Islet precursor cell (in vitro differentiated cells): Measurements from ENCODE around the gene OR1L4.

Source experiments
- DNase-seq: peaks from one replicate; pipeline ENCODE4 v3.0.0-alpha.2; 2018

The OR1L4 gene, protein sequence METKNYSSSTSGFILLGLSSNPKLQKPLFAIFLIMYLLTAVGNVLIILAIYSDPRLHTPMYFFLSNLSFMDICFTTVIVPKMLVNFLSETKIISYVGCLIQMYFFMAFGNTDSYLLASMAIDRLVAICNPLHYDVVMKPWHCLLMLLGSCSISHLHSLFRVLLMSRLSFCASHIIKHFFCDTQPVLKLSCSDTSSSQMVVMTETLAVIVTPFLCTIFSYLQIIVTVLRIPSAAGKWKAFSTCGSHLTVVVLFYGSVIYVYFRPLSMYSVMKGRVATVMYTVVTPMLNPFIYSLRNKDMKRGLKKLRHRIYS

DNA sequence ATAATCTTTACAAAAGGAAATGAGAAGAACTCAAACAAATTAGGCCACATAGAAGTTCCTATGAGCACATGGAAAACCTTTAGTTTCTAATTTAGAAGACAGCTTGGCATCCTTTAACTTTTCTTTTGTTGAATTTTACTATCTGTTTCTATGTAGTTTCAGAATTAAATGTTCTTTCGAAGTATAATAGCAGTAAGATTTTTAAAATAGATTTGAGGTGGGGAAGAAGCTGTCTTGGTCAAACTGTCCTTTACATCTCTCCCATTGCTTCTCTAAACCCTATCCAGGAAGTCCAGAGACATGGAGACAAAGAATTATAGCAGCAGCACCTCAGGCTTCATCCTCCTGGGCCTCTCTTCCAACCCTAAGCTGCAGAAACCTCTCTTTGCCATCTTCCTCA, at the start of gene OR1L4:
Gene OR1L4, plus strand, starts transcription at position 301 of the 400 bp plus-strand sequence. Its CDS starts 0 bp downstream, at position 301.
- DNase-seq: no peak

DNA sequence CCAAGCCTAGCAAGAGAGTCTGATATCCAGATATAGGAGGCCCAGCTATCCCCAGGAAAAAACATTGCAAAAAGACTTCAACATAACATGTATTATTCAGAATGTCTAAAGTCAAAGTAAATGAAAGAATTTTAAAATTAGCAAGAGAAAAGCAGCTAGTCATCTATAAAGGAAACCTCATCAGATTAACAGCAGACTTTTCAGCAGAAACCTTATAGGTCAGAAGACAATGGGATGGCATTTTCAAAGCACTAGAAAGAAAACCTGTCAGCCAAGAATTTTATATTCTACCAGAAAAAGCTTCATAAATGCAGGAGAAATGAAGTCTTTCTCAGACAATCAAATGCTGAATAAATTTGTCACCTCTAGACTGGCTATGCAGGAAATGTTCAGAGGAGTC, 38.9 kb upstream of the OR1L4 start:
- DNase-seq: no peak

DNA sequence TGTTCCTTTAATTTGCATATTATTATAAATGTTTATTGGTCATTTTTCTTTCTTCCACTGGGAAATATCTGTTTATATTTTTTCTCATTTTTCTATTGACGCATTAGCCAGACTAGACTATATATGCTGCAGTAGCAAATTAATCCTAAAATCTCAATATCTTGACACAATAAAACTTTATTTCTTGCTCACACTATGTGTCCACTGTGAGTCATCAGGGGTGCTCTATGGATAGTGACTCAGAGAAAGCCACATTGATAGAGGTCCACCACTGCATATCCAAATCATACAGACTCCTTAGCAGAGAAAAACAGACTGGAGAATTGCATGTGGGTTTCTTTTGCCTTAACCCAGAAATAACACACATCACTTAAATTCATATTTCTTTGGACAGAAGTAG, 28.1 kb upstream of the OR1L4 start:
- DNase-seq: no peak

DNA sequence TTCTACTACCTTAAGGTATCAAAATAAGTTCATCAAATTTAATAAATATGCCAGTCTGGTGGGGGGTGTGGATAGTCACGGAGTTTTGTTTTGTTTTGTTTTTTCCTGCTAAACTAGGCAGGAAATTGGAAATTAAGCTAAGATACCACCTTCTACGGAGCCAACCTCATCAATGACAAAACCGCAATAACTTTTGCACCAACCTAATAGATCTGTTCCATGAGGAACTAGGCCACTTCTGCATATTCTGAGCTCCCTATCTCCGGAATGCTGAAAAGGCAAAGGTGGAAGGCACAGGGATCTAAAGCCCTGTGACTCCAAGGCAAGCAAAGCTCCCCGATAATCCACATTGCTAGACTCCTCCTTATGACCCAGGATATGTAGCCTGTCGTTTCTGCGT, 5.8 kb upstream of the OR1L4 start:
- DNase-seq: no peak

DNA sequence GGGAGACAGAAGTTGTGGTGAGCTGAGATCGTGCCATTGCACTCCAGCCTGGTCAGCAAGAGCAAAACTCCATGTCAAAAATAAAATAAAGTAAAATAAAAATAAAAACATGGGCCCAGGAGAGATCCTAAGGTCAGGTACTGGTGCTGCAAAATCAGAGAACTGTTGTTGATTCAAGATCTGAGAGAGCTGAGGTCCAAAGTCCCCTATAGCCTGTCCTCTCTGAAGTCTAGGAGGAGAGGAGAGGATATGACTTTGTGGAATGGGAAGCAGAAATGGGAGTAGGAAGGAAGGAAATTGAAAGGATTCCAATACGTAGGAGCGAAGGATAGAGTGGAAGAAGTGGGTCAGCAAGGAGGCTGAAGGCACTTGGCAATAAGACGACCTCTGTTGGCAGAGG, 4.6 kb upstream of the OR1L4 start:
- DNase-seq: no peak

DNA sequence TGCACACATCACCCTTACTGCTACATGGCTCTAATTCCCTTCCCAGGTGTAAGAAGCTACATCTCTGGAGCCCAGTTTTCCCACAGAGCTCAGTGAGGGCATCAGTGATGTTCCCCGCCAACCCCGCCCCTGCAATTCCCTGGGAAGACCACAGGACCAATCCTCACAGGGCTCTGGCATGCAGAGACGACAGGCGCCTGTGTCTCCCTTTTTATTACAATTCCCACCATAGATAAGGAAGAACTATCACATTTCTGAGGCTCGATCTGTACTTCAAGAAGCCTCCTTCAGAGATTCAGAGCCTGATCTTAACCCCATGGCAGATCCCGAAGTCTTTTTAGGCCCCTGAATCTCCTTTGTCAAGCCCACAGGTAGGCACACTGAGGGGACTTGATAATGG, 18.2 kb downstream of the OR1L4 start, which contains the start of gene OR1L6:
Gene OR1L6, plus strand, starts transcription at position 301 of the 400 bp plus-strand sequence. CDS start 7,545 bp downstream, outside the sequence.
- no peak for DNase-seq

DNA sequence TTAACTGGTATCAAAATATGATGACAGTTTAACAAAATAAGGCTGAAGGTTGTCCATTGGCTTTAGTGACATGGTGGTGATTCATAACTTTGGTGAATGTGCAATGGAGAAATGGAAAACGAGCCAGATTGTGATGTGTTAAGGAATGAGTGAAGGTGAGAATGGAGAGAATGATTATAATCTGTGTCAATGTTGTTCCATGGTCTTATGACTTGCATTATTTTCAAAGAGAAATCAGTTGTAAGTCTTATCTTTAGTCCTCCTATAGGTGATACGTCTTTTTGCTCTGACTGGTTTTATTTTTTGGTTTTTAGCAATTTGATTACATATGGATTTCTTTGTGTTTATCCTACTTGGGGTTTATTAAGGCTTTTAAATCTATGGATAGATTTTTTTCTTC, 31.0 kb downstream of the OR1L4 start:
- no peak for DNase-seq

DNA sequence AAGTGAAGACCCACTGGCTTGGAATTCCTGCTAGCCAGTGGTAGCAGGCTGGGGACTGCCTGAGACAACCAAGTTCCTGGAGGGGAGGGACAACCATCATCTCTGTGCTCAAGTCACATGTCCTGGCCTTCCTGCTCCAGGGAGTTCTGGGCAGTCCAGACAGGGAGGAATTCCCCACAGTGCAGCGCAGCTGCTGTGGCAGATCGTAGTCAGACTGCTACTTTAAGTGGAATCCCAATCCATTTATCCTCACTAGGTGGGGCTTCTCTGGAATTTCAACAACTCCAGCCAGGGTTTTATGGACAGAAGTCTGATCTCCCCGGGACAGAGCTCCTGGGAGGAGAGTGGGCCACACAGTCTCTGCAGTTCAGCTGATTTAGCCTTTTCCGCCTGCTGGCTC, 44.0 kb downstream of the OR1L4 start:
- peak; percentile 77 for DNase-seq
